ENCODE results near the gene SLC9A9.

DNA sequence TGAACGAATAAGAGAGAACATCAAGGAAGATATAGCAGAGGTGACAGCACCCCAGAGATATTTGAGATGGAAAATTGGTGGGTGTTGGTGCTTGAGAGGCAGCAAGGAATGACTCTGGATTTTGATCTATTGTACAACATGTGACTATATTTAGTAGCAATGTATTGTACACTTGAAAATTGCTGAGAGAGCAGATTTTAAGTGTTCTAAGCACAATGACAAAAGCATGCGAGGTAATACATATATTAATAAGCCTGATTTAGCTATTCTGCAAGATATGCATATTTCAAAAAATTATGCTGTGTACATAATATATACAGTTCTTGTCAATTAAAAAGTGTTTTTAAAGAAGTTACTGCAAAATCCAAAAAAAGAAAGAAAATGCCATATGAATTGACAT is 194.3 kb downstream of the SLC9A9 start:
- TF ChIP-seq, protein P1, sequence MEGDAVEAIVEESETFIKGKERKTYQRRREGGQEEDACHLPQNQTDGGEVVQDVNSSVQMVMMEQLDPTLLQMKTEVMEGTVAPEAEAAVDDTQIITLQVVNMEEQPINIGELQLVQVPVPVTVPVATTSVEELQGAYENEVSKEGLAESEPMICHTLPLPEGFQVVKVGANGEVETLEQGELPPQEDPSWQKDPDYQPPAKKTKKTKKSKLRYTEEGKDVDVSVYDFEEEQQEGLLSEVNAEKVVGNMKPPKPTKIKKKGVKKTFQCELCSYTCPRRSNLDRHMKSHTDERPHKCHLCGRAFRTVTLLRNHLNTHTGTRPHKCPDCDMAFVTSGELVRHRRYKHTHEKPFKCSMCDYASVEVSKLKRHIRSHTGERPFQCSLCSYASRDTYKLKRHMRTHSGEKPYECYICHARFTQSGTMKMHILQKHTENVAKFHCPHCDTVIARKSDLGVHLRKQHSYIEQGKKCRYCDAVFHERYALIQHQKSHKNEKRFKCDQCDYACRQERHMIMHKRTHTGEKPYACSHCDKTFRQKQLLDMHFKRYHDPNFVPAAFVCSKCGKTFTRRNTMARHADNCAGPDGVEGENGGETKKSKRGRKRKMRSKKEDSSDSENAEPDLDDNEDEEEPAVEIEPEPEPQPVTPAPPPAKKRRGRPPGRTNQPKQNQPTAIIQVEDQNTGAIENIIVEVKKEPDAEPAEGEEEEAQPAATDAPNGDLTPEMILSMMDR (IDR thresholded peaks at IDR 0.05 in 8 of 11, conservative IDR thresholded peaks at IDR 0.05 in 3 of 11) = no peak
- TF ChIP-seq POLR2AphosphoS5 (IDR thresholded peaks at IDR 0.05) = no peak
- no peak for TF ChIP-seq POLR2A (IDR thresholded peaks at IDR 0.05)
